ENCODE data around the gene UGT1A4.

GRCh38 chr2:233818639-233819621 is 100.4 kb downstream of the UGT1A4 start:
- TF ChIP-seq CTCF (IDR thresholded peaks at IDR 0.05), result no peak
- TF ChIP-seq POLR2AphosphoS5 (IDR thresholded peaks at IDR 0.05), result no peak
